Uterus (tissue), 4 donors: ENCODE measurements around the gene TTLL7. TPM values are rescaled to one million over a fixed set of nuclear protein-coding genes. Genes with fewer than 3 reads are reported as not detected.
A peak's percentile ranks its signal among the peaks of the same experiment; 100 is the strongest.

ENCODE experiments used
- DNase-seq, 2 donors: peaks; one replicate each; pipeline ENCODE4 v3.0.0-alpha.2; 2019 to 2020
- H3K27ac ChIP-seq, 2 donors: fragments of 200-600 bp; sonication (generic); 1 replicate in 1 of 2; 2 replicates in 1 of 2; pipeline ENCODE4 v1.5.1; 2016 to 2018
- H3K27me3 ChIP-seq, 2 donors: fragments of 200-600 bp; sonication (generic); one replicate each; pipeline ENCODE4 v1.5.1; 2018 to 2019; ENCODE audit warnings: control low read depth in 1 of 2
- H3K36me3 ChIP-seq, 2 donors: fragments of 200-600 bp; sonication (generic); one replicate each; pipeline ENCODE4 v1.5.1; 2019; ENCODE audit warnings: control low read depth in 1 of 2
- H3K4me1 ChIP-seq, 2 donors: fragments of 200-600 bp; sonication (generic); one replicate each; pipeline ENCODE4 v1.5.1; 2018 to 2019; ENCODE audit warnings: control low read depth in 1 of 2
- H3K4me3 ChIP-seq, 2 donors: fragments of 200-600 bp; sonication (generic); 1 replicate in 1 of 2; 2 replicates in 1 of 2; pipeline ENCODE4 v1.5.1; 2018 to 2019; ENCODE audit warnings: mild to moderate bottlenecking in 1 of 2
- H3K9me3 ChIP-seq, 2 donors: fragments of 200-600 bp; sonication (generic); one replicate each; pipeline ENCODE4 v1.5.1; 2019; ENCODE audit warnings: control low read depth in 1 of 2
- POLR2A ChIP-seq, 2 donors: fragments of 450-650 bp; IDR thresholded peaks; one replicate each; pipeline ENCODE4 v1.6.1; 2016; ENCODE audit warnings: antibody characterized with exemption in 2 of 2, mild to moderate bottlenecking in 1 of 2, moderate library complexity in 1 of 2
- intact Hi-C: fragments of 100-400 bp; cut with DNase I; formaldehyde crosslinking; loops from one replicate; pipeline ENCODE4 v1.15.1; 2023; ENCODE audit warnings: low total_unique reads
- total RNA-seq, 4 donors: library from RNA; depleted of rRNA in 3 of 4; stranded (reverse); fragments of >200 nt in 3 of 4; gene quantifications; one replicate each; pipeline versions ENCODE4 v1.1.0 to v1.2.4, GENCODE V29; 2014 to 2023
- TF ChIP-seq, protein P1 (sequence below), 4 experiments: fragments of 200-600 bp in 2 of 4; fragments of 450-650 bp in 2 of 4; sonication (generic) in 2 of 4; IDR thresholded peaks; one replicate each; pipeline ENCODE4 v1.5.1; 2016 to 2019; ENCODE audit warnings: antibody characterized with exemption in 4 of 4, mild to moderate bottlenecking in 2 of 4, moderate library complexity in 1 of 4
- donor health status: DM: yes; HTN: yes; CAD: no.

The TTLL7 gene
- total RNA-seq, 4 donors from 2014 or later: 16.2 to 61.0 (median 34.1) TPM

DNA sequence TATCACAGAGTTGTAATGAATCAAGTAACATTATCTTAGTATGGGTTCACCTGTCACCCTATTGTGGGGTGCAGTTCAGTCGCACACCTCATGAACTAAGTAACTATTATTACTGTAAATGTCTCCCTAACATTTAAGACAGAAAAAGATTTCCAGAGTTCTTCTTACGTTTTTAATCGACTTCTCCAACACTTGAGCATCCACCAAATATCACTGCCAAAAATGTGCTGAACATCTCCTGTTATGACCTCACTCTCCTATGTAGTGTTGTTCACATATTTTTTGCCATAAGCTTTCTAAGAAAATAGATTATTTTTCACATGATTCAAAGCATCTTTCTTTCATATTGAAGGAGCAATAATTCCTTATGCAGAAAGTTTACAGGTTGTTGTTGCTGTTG is 1.3 kb downstream of the TTLL7 start:
- Histone ChIP-seq H3K27ac (peak overlapping the region in 1 of 2 donors; percentile 83), H3K4me3 (peak overlapping the region; percentile 61 to 64), H3K27me3 (no peaks in the 10 kb centered on the region), H3K4me1 (no peaks in the 10 kb centered on the region), H3K9me3 (no peaks in the 10 kb centered on the region), H3K36me3 (no peaks in the 10 kb centered on the region)
- TF ChIP-seq POLR2A (IDR thresholded peaks at IDR 0.05): no peak
- TF ChIP-seq, protein P1, sequence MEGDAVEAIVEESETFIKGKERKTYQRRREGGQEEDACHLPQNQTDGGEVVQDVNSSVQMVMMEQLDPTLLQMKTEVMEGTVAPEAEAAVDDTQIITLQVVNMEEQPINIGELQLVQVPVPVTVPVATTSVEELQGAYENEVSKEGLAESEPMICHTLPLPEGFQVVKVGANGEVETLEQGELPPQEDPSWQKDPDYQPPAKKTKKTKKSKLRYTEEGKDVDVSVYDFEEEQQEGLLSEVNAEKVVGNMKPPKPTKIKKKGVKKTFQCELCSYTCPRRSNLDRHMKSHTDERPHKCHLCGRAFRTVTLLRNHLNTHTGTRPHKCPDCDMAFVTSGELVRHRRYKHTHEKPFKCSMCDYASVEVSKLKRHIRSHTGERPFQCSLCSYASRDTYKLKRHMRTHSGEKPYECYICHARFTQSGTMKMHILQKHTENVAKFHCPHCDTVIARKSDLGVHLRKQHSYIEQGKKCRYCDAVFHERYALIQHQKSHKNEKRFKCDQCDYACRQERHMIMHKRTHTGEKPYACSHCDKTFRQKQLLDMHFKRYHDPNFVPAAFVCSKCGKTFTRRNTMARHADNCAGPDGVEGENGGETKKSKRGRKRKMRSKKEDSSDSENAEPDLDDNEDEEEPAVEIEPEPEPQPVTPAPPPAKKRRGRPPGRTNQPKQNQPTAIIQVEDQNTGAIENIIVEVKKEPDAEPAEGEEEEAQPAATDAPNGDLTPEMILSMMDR (IDR thresholded peaks at IDR 0.05): no peak
- intact Hi-C loops: no loop called here
- DNase-seq: no peak

DNA sequence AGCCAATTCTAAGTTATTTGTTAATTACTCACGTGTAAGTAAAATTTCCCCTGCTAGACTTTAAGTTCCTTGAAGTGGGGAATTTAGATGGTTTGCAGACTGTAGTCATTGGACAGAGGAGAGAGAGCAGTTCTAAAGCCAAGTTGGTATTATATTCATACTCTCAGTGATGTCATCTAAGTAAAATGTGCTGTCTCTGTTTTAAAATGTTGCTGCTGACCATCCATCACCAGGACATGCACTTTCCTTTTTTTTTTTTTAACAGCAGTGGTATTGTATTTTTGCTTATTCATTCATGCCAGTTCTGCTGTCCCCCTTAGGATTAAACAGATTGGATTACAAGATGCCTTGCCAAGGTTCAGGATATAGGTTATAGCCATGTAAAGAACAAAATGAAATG is 2.3 kb downstream of the TTLL7 start:
- DNase-seq: no peak
- intact Hi-C loops: no loop called here
- no peaks in the 10 kb centered on the region for H3K27me3 ChIP-seq
- H3K27ac ChIP-seq: peak overlapping the region; percentile 29 to 53
- TF ChIP-seq, protein P1 (IDR thresholded peaks at IDR 0.05): no peak
- no peaks in the 10 kb centered on the region for H3K4me1 ChIP-seq
- H3K9me3 ChIP-seq: no peaks in the 10 kb centered on the region
- H3K4me3 ChIP-seq: no peak overlapping the region
- H3K36me3 ChIP-seq: no peaks in the 10 kb centered on the region

DNA sequence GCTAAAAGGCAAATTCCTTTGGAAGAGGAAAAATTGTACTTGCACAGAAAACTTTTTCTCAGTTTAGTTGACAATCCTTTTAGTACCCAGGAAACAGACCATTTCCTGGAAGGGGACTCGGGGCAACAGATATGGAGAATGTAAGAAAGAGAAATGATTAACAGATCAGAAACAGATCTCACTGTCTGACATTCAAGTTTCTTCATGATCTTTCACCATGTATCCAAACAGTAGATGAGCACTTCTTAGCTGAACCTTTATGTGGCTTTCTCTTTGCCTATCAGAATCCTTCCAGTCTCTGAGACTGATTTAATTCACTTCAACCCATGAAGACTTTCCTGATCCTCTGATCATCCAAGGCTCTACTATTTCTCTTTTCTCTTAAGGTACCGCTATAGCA is 2.7 kb downstream of the TTLL7 start:
- Histone ChIP-seq H3K9me3 (no peaks in the 10 kb centered on the region), H3K27ac (peak overlapping the region; percentile 29 to 53), H3K36me3 (no peaks in the 10 kb centered on the region), H3K27me3 (no peaks in the 10 kb centered on the region), H3K4me1 (no peaks in the 10 kb centered on the region), H3K4me3 (no peak overlapping the region)
- no peak for TF ChIP-seq POLR2A (IDR thresholded peaks at IDR 0.05)
- TF ChIP-seq, protein P1 (IDR thresholded peaks at IDR 0.05): no peak
- intact Hi-C loops: no loop called here
- no peak for DNase-seq

DNA sequence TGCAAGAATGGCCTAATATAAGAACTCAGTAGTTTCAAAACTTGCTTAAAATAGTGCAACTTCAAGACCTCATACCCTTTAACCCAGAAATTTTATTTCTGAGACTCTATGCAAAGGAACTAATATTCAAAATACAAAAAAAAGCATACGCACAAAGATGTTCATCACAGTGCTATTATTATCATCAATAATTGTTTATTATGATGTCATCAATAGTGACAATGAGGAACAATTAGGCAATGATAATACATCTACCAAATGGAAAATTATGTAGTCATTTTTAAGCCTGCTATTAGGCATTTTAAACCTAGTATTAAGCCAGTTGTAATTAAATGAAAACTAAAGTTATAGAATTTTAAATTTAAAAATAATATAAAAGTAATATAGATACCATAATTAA is 3.3 kb downstream of the TTLL7 start:
- DNase-seq: no peak
- Histone ChIP-seq H3K9me3 (no peaks in the 10 kb centered on the region), H3K4me1 (no peaks in the 10 kb centered on the region), H3K27me3 (no peaks in the 10 kb centered on the region), H3K36me3 (no peaks in the 10 kb centered on the region), H3K27ac (no peak overlapping the region), H3K4me3 (no peak overlapping the region)
- TF ChIP-seq POLR2A (IDR thresholded peaks at IDR 0.05): no peak
- TF ChIP-seq, protein P1 (IDR thresholded peaks at IDR 0.05): no peak
- intact Hi-C loops: no loop called here

DNA sequence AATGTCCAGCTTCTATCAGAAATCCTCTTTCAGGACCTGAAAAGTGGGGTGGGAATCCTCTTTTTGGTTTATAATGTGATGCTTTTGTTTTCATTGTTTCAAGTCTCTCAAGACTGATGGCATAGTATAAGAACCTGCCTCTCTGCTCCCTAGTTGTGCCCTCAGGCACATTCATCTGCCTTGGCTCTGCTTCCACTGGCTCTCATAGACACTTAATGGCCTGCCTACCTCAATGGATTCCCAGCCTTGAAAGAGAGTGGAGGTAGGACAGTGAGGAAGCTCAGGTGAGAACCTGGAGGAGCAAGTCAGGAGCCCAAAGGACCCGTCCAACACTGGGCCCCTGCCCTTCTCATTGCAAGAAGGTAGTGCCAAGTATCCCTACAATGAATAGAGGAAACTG is 4.8 kb downstream of the TTLL7 start:
- Histone ChIP-seq H3K27me3 (no peaks in the 10 kb centered on the region), H3K27ac (no peak overlapping the region), H3K4me3 (no peak overlapping the region), H3K36me3 (no peaks in the 10 kb centered on the region), H3K9me3 (no peaks in the 10 kb centered on the region), H3K4me1 (no peaks in the 10 kb centered on the region)
- intact Hi-C loops: no loop called here
- TF ChIP-seq, protein P1 (IDR thresholded peaks at IDR 0.05): no peak
- no peak for TF ChIP-seq POLR2A (IDR thresholded peaks at IDR 0.05)
- DNase-seq: no peak
